Measurements from ENCODE around the gene CCDC28B. TPM values are rescaled to one million over a fixed set of nuclear protein-coding genes. Genes with fewer than 3 reads are reported as not detected.

CCDC28B gene
- total and polyA plus RNA-seq, 2 donors (not counting 3 experiments of a cell fraction or from before 2014, with no cell fraction given), result 12.0 to 19.1 TPM

DNA sequence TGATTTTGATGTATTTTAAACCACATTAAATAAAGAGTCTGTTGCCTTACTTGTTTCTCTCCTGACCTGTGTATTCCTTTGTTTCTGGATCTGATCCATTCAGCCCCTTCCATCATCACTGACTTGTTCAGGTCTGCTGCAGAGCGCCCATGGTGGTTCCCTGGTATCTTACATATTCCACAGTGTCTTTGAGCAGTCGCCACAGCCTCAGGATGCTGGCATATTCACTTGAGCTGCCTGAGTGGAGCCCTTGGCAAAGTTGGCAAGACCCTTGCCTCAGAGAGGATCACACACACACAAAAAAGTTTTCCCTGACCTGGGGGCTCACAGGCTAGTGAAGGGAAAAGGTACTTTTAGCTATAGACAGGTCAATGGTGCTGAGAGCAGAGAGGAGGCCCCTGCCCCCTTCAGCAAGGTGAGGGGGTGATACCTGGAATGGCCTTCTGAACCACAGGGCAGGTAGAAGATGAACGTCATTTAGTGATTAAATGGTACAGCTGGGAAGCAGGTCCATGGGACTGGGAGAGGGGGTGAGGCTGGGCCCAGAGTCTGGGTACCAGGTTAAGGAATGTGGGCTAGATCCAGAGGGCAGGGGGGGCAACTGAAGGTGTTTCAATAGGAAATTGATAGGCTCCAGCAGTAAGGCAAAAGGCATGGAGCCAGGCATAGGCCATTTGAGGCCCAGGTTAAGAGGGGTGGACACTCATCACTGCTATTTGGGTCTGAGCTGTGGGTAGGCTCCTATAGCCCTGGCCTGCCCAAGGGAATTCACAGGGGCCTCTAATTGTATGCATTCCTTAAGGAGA lies 2.0 kb upstream of the CCDC28B start:
- H3K9me1 ChIP-seq (replicated peaks; ENCODE audit: control insufficient read depth, extremely low read depth, insufficient read depth, low read length), result no peaks in the 10 kb centered on the region
- no peak for FAIRE-seq
- H3K9ac ChIP-seq (replicated peaks; ENCODE audit: extremely low read depth, insufficient read depth, low read length), result no peak overlapping the region
- H3K9me3 ChIP-seq (replicated peaks; ENCODE audit: control insufficient read depth, insufficient read depth, low read length), result no peaks in the 10 kb centered on the region
- CTCF ChIA-PET, result interaction anchor here (0.9 kb wide), 1 partner anchor 9 kb away, joined by 3 read pairs; no protein-coding TSS in a partner anchor
- H4K20me1 ChIP-seq (replicated peaks; ENCODE audit: control insufficient read depth, extremely low read depth, insufficient read depth, low read length), result no peaks in the 10 kb centered on the region
- intact Hi-C loops (cut with micrococcal nuclease) (no loop called here), dilution Hi-C loops (cut with MboI; ENCODE audit: extremely low pct_ligation_motif_present, low sequenced_read_pairs) (no loop called here)
- BruUV-seq (replicated peaks), result no TSS peak
- H2AFZ ChIP-seq (ENCODE audit: low read depth, low read length), result no peak overlapping the region
- H3K4me3 ChIP-seq (replicated peaks in 1 of 3; ENCODE audit: insufficient read depth in 1 of 3, low read depth in 1 of 3, low read length in 3 of 3), result no peak overlapping the region
- H3K4me1 ChIP-seq (ENCODE audit: control insufficient read depth, extremely low read depth, insufficient read depth, low read length), result peaks cover 12% of the 10 kb centered on the region
- H3K27ac ChIP-seq (ENCODE audit: insufficient read depth, low read depth, low read length), result no peak overlapping the region
- no peaks in the 10 kb centered on the region for H3K79me2 ChIP-seq (ENCODE audit: control insufficient read depth, insufficient read depth, low read length)
- DNase-seq (ENCODE audit: low read depth, low spot score), result no peak
- H3K27me3 ChIP-seq (ENCODE audit: control insufficient read depth in 2 of 2, insufficient read depth in 2 of 2, low read length in 2 of 2), result no peaks in the 10 kb centered on the region
- POLR2A ChIA-PET, result no interaction called here
- H3K4me2 ChIP-seq (ENCODE audit: insufficient read depth, low read length), result no peak overlapping the region
- peaks cover 17 to 32% of the 10 kb centered on the region in 2 experiments for H3K36me3 ChIP-seq (ENCODE audit: control insufficient read depth in 2 of 2, extremely low read depth in 1 of 2, insufficient read depth in 2 of 2, low read length in 2 of 2)
- TF ChIP-seq POLR2A (IDR thresholded peaks at IDR 0.05; ENCODE audit: low read depth, low read length) (no peak), EZH2 (IDR thresholded peaks at IDR 0.05; ENCODE audit: borderline replicate concordance, low read depth, low read length, severe bottlenecking) (no peak), POLR2AphosphoS5 (IDR thresholded peaks at IDR 0.05; ENCODE audit: insufficient read depth, low read depth, low read length) (peak; percentile 32)

DNA sequence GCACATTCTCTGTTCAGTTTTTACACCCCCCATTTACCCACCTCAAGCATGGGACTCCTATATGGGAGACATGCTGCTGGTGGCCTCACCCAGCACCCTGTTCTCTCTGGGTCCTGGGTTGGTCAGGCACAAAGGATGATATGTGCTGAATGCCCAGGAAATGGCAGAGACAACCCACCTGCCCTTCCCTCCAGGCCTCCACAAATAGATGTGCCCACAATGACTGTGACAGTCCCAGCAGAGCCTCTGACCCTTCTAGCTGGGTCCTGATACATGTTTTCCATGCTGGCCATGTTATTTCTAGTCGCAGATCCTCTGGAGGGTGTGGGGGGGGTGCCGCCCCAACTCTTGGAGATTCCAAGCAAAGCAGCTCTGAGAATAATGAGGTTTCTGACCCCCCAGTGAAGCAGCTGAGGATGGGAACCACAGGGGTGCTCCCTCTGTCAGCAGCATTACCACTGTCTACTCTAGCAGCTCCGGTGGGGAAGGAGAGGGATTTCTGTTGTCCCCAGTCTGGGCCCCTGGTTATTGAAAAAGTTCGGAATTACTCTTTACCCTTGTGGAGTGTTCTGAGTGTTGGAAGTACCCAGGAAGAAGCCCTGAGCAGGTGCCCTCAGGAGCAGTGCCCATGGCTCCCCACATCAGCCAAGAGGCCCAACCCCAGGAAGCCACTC lies 1.2 kb upstream of the CCDC28B start:
- DNase-seq (ENCODE audit: low read depth, low spot score) (no peak), FAIRE-seq (no peak)
- no peaks in the 10 kb centered on the region for H3K79me2 ChIP-seq (ENCODE audit: control insufficient read depth, insufficient read depth, low read length)
- no TSS peak for BruUV-seq (replicated peaks)
- no peak overlapping the region for H3K4me2 ChIP-seq (ENCODE audit: insufficient read depth, low read length)
- peaks cover 14% of the 10 kb centered on the region for H3K4me1 ChIP-seq (ENCODE audit: control insufficient read depth, extremely low read depth, insufficient read depth, low read length)
- ChIA-PET POLR2A (no interaction called here), CTCF (no interaction called here)
- H3K4me3 ChIP-seq (replicated peaks in 1 of 3; ENCODE audit: insufficient read depth in 1 of 3, low read depth in 1 of 3, low read length in 3 of 3), result no peak overlapping the region
- intact Hi-C loops (cut with micrococcal nuclease) (no loop called here), dilution Hi-C loops (cut with MboI; ENCODE audit: extremely low pct_ligation_motif_present, low sequenced_read_pairs) (no loop called here)
- H4K20me1 ChIP-seq (replicated peaks; ENCODE audit: control insufficient read depth, extremely low read depth, insufficient read depth, low read length), result no peaks in the 10 kb centered on the region
- TF ChIP-seq, protein P1, sequence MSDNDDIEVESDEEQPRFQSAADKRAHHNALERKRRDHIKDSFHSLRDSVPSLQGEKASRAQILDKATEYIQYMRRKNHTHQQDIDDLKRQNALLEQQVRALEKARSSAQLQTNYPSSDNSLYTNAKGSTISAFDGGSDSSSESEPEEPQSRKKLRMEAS (IDR thresholded peaks at IDR 0.05; ENCODE audit: insufficient read depth, insufficient read length), result no peak
- no peak for TF ChIP-seq JUN (IDR thresholded peaks at IDR 0.05; ENCODE audit: borderline replicate concordance, insufficient read depth, insufficient read length, low read depth)
- TF ChIP-seq, protein P2, sequence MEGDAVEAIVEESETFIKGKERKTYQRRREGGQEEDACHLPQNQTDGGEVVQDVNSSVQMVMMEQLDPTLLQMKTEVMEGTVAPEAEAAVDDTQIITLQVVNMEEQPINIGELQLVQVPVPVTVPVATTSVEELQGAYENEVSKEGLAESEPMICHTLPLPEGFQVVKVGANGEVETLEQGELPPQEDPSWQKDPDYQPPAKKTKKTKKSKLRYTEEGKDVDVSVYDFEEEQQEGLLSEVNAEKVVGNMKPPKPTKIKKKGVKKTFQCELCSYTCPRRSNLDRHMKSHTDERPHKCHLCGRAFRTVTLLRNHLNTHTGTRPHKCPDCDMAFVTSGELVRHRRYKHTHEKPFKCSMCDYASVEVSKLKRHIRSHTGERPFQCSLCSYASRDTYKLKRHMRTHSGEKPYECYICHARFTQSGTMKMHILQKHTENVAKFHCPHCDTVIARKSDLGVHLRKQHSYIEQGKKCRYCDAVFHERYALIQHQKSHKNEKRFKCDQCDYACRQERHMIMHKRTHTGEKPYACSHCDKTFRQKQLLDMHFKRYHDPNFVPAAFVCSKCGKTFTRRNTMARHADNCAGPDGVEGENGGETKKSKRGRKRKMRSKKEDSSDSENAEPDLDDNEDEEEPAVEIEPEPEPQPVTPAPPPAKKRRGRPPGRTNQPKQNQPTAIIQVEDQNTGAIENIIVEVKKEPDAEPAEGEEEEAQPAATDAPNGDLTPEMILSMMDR (IDR thresholded peaks at IDR 0.05; ENCODE audit: extremely low read depth in 1 of 2, insufficient read depth in 1 of 2, low read depth in 1 of 2, low read length in 2 of 2), result no peak
- TF ChIP-seq GATA2 (IDR thresholded peaks at IDR 0.05; ENCODE audit: insufficient read depth, insufficient read length, low read depth, low read length), result no peak
- no peak overlapping the region for H3K27ac ChIP-seq (ENCODE audit: insufficient read depth, low read depth, low read length)
- no peak overlapping the region for H2AFZ ChIP-seq (ENCODE audit: low read depth, low read length)
- no peaks in the 10 kb centered on the region for H3K27me3 ChIP-seq (ENCODE audit: control insufficient read depth in 2 of 2, insufficient read depth in 2 of 2, low read length in 2 of 2)
- no peaks in the 10 kb centered on the region for H3K9me3 ChIP-seq (replicated peaks; ENCODE audit: control insufficient read depth, insufficient read depth, low read length)
- H3K9ac ChIP-seq (replicated peaks; ENCODE audit: extremely low read depth, insufficient read depth, low read length), result no peak overlapping the region
- H3K36me3 ChIP-seq (ENCODE audit: control insufficient read depth in 2 of 2, extremely low read depth in 1 of 2, insufficient read depth in 2 of 2, low read length in 2 of 2), result peaks cover 13 to 27% of the 10 kb centered on the region in 2 experiments
- no peaks in the 10 kb centered on the region for H3K9me1 ChIP-seq (replicated peaks; ENCODE audit: control insufficient read depth, extremely low read depth, insufficient read depth, low read length)
